H1 (cell line): ENCODE results near the gene AMPH.

ENCODE experiments used
- EZH2 ChIP-seq: fragments of 200-600 bp; sonication (generic); IDR thresholded peaks from 2 replicates; pipeline ENCODE4 v1.7.1; 2012; ENCODE audit warnings: low read depth, mild to moderate bottlenecking, moderate library complexity, low read length, inconsistent platforms; ENCODE audit not compliant: severe bottlenecking
- KDM1A ChIP-seq: fragments of 200-600, 300-600 bp; sonication (generic); IDR thresholded peaks from 2 replicates; pipeline ENCODE4 v1.7.1; 2016; ENCODE audit warnings: mild to moderate bottlenecking, low read length, borderline replicate concordance
- POLR2A ChIP-seq, 2 experiments: IDR thresholded peaks; 1 replicate in 1 of 2; 2 replicates in 1 of 2; pipeline ENCODE4 v1.6.1; 2011; ENCODE audit warnings: low read depth in 2 of 2, low read length in 2 of 2, mild to moderate bottlenecking in 2 of 2; ENCODE audit errors: control extremely low read depth in 1 of 2
- POLR2AphosphoS5 ChIP-seq: IDR thresholded peaks from 2 replicates; pipeline ENCODE4 v1.6.1; 2011; ENCODE audit warnings: low read depth, low read length
- RBBP5 ChIP-seq: IDR thresholded peaks from 2 replicates; pipeline ENCODE4 v1.7.1; 2012; ENCODE audit warnings: low read depth, mild to moderate bottlenecking, inconsistent platforms, low read length, moderate library complexity, borderline replicate concordance
- SIN3A ChIP-seq, 2 experiments: IDR thresholded peaks in 1 of 2; conservative IDR thresholded peaks in 1 of 2; 2 replicates each; pipeline ENCODE4 v1.6.1; 2011 to 2012; ENCODE audit warnings: low read length in 2 of 2, improper control_type of control experiment in 1 of 2, low read depth in 1 of 2, mild to moderate bottlenecking in 1 of 2
- SP1 ChIP-seq: IDR thresholded peaks from 2 replicates; pipeline ENCODE4 v1.6.1; 2011; ENCODE audit warnings: low read depth, low read length
- TBP ChIP-seq: IDR thresholded peaks from 2 replicates; pipeline ENCODE4 v1.6.1; 2011; ENCODE audit warnings: low read depth, low read length, improper control_type of control experiment
- TF ChIP-seq, protein P1 (sequence below), 3 experiments: IDR thresholded peaks; 1 replicate in 2 of 3; 2 replicates in 1 of 3; pipeline versions ENCODE4 v1.5.1 to v1.6.1; 2011; ENCODE audit warnings: low read length in 3 of 3, mild to moderate bottlenecking in 3 of 3, inconsistent platforms in 2 of 3, low read depth in 1 of 3, moderate library complexity in 1 of 3; ENCODE audit not compliant: insufficient read depth in 1 of 3; ENCODE audit errors: control extremely low read depth in 1 of 3

DNA sequence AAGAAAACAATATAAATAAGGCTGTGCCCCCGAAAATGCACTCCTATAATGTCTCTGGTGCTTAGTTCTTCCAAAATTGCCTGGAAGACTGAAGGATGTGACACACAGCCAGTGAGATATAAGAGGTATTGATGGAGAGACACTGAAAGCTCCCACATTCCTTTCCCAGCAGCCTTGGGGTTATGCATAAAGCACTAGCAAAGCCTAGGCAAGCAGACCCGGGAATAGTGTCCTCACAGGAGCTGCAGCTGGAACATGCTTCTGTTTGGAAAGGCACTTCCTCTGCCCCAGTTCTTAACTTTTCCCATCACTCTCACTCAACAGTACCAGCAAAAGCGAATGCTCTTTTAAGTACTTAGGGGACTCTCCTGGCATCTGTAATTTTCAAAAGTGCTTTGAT, 178.0 kb downstream of the AMPH start:
- TF ChIP-seq, protein P1, sequence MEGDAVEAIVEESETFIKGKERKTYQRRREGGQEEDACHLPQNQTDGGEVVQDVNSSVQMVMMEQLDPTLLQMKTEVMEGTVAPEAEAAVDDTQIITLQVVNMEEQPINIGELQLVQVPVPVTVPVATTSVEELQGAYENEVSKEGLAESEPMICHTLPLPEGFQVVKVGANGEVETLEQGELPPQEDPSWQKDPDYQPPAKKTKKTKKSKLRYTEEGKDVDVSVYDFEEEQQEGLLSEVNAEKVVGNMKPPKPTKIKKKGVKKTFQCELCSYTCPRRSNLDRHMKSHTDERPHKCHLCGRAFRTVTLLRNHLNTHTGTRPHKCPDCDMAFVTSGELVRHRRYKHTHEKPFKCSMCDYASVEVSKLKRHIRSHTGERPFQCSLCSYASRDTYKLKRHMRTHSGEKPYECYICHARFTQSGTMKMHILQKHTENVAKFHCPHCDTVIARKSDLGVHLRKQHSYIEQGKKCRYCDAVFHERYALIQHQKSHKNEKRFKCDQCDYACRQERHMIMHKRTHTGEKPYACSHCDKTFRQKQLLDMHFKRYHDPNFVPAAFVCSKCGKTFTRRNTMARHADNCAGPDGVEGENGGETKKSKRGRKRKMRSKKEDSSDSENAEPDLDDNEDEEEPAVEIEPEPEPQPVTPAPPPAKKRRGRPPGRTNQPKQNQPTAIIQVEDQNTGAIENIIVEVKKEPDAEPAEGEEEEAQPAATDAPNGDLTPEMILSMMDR (IDR thresholded peaks at IDR 0.05; ENCODE audit: control extremely low read depth in 1 of 3, insufficient read depth in 1 of 3, low read depth in 1 of 3, low read length in 3 of 3), result no peak
- no peak for TF ChIP-seq POLR2A (IDR thresholded peaks at IDR 0.05; ENCODE audit: control extremely low read depth in 1 of 2, low read depth in 2 of 2, low read length in 2 of 2)
- no peak for TF ChIP-seq RBBP5
- peak; percentile 21; the same call in 1 of the 2 replicates for TF ChIP-seq POLR2AphosphoS5
- no peak for TF ChIP-seq KDM1A
- TF ChIP-seq TBP, result no peak
- no peak for TF ChIP-seq SIN3A (conservative IDR thresholded peaks at IDR 0.05 in 1 of 2, IDR thresholded peaks at IDR 0.05 in 1 of 2; ENCODE audit: low read depth in 1 of 2, low read length in 2 of 2)
- TF ChIP-seq SP1, result no peak
- no peak for TF ChIP-seq EZH2
